Stimulated activated CD4-positive, alpha-beta T cell treated with anti-CD3 and anti-CD28 coated beads, Interleukin-1b, Interleukin-23, amount 100 ng/mL, for 1 hour (primary cell): Measurements from ENCODE around the gene SPEM1.

ENCODE experiments used
- DNase-seq, 2 donors: peaks; one replicate each; pipeline ENCODE4 v3.0.0-alpha.2; 2020; ENCODE audit warnings: low read depth in 2 of 2

The SPEM1 gene

GRCh38 chr17:7419819-7420610 is at the start of gene SPEM1:
SPEM1 (plus strand) TSS chr17:7420324; CDS start chr17:7420385, 61 bp downstream.
- no peak for DNase-seq

GRCh38 chr17:7370853-7371252 is 49.3 kb upstream of the SPEM1 start:
- no peak for DNase-seq

GRCh38 chr17:7374353-7374752 is 45.8 kb upstream of the SPEM1 start:
- DNase-seq: no peak

- no peak for DNase-seq
These were observed 41.0 kb upstream of the SPEM1 start for GRCh38 chr17:7379134-7379533.

GRCh38 chr17:7380321-7380720 is 39.8 kb upstream of the SPEM1 start:
- no peak for DNase-seq

- DNase-seq: no peak
These were observed 39.1 kb upstream of the SPEM1 start, which contains the start of gene TNK1 for GRCh38 chr17:7380855-7381683. TNK1 (plus strand) TSS chr17:7381089; CDS start chr17:7382927, 1,838 bp downstream.

GRCh38 chr17:7382901-7383300 is 37.2 kb upstream of the SPEM1 start:
- no peak for DNase-seq

- no peak for DNase-seq
These were observed 36.8 kb upstream of the SPEM1 start for GRCh38 chr17:7383371-7383741.

GRCh38 chr17:7383742-7384488 is 36.2 kb upstream of the SPEM1 start:
- DNase-seq: peak; percentile 49 to 60

GRCh38 chr17:7384489-7385081 is 35.5 kb upstream of the SPEM1 start:
- DNase-seq: no peak

- DNase-seq: no peak
These were observed 31.3 kb upstream of the SPEM1 start for GRCh38 chr17:7388856-7389255.

GRCh38 chr17:7389924-7390910 is 29.9 kb upstream of the SPEM1 start:
- DNase-seq: no peak

- no peak for DNase-seq
These were observed 28.8 kb upstream of the SPEM1 start for GRCh38 chr17:7391307-7391706.

- DNase-seq: no peak
These were observed 27.2 kb upstream of the SPEM1 start for GRCh38 chr17:7392696-7393612.

- peak; percentile 23 to 37 for DNase-seq
These were observed 26.3 kb upstream of the SPEM1 start for GRCh38 chr17:7393613-7394451.

- peak; percentile 52 to 78 for DNase-seq
These were observed 25.5 kb upstream of the SPEM1 start, which contains the start of gene PLSCR3 for GRCh38 chr17:7394452-7395191. PLSCR3 (minus strand) TSS chr17:7394525; CDS start chr17:7394110, 415 bp downstream.

- no peak for DNase-seq
These were observed 24.0 kb upstream of the SPEM1 start for GRCh38 chr17:7396147-7396546.

- no peak for DNase-seq
These were observed 21.5 kb upstream of the SPEM1 start for GRCh38 chr17:7398612-7399011.
